HG03045 (cell line): Measurements from ENCODE around the gene TSPAN31.

Experiments
- ATAC-seq: cut with Tn5 transposase; IDR thresholded peaks from one replicate; pipeline ENCODE4 v1.9.1; 2021; ENCODE audit warnings: mild to moderate bottlenecking, moderate library complexity; ENCODE audit not compliant: unreplicated experiment

The TSPAN31 gene

GRCh38 chr12:57782243-57782607 lies 37.4 kb downstream of the TSPAN31 start:
- ATAC-seq, result no peak

GRCh38 chr12:57782608-57783465 lies 38.0 kb downstream of the TSPAN31 start, which contains the start of gene TSFM:
Gene TSFM (plus strand): TSS chr12:57782787. CDS start chr12:57782802, 15 bp downstream.
- peak; percentile 91 for ATAC-seq

GRCh38 chr12:57783466-57783801 lies 38.6 kb downstream of the TSPAN31 start:
- no peak for ATAC-seq

GRCh38 chr12:57783861-57784260 lies 39.0 kb downstream of the TSPAN31 start:
- ATAC-seq, result no peak

GRCh38 chr12:57793920-57794319 lies 49.1 kb downstream of the TSPAN31 start:
- no peak for ATAC-seq

GRCh38 chr12:57795354-57795753 lies 50.5 kb downstream of the TSPAN31 start:
- ATAC-seq, result no peak

- ATAC-seq, result no peak
Measured at GRCh38 chr12:57796996-57797395, 52.2 kb downstream of the TSPAN31 start.

GRCh38 chr12:57797933-57798332 lies 53.1 kb downstream of the TSPAN31 start:
- ATAC-seq, result no peak
